Embryonic facial prominence (tissue), 1 donor: ENCODE measurements around the gene IFT80.

ENCODE experiments used
- DNase-seq: peaks from one replicate; pipeline ENCODE4 v3.0.0-alpha.2; 2016; ENCODE audit errors: extremely low spot score

IFT80 gene

DNA sequence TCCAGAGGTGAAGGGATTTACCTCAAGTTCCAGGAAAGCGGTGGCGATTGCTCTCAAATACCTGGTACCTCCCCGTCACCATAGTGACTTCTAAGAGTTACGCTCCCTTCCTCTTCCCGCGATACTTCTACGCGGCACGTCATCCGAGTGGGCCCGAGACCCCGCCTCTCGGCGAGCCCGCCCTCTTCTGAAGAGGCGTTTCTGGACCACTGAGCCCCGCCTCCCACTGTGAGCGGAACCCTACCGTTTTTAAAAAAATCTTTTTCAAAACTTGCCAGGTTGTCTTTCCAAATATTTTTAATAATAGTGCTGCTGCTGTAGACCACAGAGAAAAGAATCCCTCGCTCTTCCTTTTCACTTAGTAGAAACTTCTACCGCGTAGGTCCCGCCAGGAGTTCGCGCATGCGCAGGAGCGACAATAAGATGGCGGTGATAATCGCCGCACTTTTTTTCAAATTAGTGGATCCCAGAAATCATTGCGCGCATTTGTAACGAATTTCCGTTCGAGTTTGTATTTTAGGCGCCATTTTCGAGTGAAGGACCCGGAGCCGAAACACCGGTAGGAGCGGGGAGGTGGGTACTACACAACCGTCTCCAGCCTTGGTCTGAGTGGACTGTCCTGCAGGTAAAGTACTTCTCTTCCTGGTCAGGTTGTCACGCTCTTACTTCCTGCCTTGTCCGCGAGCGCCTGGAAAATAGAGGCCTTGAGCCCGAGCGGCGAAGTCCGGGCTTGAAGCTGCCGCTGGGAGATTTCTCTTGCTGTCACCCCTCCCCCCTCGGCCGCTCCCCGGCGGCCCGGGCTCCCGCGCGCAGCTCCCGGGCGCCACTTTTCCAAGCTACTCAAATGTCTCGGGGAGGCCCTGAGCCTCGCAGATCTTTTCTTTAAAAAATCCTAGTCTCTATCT lies at the start of gene IFT80, which contains the start of gene SMC4:
Gene IFT80, minus strand, starts transcription at position 101 of the 905 bp plus-strand sequence. CDS start 14,625 bp downstream, outside the sequence.
Gene SMC4, plus strand, starts transcription at position 526 of the 905 bp plus-strand sequence. CDS start 1,177 bp downstream, outside the sequence.
- DNase-seq = peak; percentile 94

GRCh38 chr3:160447544-160447943 lies 48.5 kb upstream of the IFT80 start:
- DNase-seq = no peak

GRCh38 chr3:160446522-160447056 lies 47.6 kb upstream of the IFT80 start:
- DNase-seq = no peak

DNA sequence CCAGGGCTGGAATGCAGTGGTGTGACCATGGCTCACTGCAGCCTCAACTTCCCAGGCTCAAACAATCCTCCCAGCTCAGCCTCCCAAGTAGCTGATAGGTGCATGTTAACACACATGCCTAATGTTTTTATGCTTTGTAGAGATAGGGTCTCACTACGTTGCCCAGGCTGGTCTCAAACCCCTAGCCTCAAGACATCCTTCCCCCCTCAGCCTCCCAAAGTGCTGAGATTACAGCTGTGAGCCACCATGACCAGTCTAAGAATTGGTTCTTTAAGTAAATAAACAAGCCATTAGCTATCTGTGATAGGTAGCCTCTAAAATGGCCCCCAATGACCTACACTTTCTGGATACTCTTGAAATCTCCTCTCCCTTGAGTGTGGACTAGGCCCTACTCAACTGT lies 46.8 kb upstream of the IFT80 start:
- no peak for DNase-seq

GRCh38 chr3:160444411-160444810 lies 45.4 kb upstream of the IFT80 start:
- no peak for DNase-seq

DNA sequence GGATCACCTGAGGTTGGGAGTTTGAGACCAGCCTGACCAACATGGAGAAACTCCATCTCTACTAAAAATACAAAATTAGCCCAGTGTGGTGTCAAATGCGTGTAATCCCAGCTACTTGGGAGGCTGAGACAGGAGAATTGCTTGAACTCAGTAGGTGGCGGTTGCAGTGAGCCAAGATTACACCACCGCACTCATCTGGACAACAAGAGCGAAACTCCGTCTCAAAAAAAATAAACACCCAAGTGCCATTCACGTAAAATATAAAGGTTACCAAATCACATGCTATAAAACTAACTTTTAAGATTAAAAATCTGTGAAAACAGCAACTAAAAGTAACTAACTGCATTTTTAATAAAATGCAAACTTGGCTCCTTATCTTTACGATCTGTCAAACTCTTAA lies 41.7 kb upstream of the IFT80 start:
- no peak for DNase-seq

GRCh38 chr3:160437083-160437455 lies 38.0 kb upstream of the IFT80 start:
- no peak for DNase-seq

- no peak for DNase-seq
Measured at GRCh38 chr3:160435747-160436146, 36.7 kb upstream of the IFT80 start.

DNA sequence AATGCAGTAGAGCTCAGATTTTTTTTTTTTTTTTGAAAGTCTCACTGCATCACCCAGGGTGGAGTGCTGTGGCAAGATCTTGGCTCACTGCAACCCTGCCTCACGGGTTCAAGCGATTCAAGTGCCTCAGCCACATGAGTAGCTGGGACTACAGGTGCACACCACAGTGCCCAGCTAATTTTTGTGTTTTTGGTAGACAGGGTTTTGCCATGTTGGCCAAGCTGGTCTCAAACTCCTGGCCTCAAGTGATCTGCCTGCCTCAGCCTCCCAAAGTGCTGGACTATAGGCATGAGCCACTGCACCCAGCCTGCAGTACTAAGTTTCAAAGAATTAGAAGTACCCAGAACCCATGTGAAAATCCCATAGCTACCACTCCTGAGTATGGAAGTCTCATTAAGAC lies 36.1 kb upstream of the IFT80 start:
- DNase-seq = no peak

DNA sequence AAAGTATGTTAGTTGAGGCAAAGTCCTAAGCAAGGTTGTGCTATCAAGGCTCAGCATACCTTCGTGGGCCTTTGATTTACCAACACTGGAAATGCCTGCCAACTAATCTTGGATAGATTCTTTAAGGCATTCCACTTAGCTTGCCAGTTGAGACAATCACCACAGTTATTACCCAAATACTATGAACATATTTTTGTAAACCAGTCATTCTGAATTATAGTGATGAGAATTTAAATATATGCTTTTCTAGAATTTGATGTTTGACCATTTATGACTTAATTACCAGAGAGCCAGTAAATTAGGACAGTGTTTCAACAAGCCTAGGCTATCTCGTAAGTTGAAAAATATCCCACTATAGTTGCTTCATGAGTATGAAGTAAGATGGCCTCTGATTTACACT lies 35.0 kb upstream of the IFT80 start:
- no peak for DNase-seq

DNA sequence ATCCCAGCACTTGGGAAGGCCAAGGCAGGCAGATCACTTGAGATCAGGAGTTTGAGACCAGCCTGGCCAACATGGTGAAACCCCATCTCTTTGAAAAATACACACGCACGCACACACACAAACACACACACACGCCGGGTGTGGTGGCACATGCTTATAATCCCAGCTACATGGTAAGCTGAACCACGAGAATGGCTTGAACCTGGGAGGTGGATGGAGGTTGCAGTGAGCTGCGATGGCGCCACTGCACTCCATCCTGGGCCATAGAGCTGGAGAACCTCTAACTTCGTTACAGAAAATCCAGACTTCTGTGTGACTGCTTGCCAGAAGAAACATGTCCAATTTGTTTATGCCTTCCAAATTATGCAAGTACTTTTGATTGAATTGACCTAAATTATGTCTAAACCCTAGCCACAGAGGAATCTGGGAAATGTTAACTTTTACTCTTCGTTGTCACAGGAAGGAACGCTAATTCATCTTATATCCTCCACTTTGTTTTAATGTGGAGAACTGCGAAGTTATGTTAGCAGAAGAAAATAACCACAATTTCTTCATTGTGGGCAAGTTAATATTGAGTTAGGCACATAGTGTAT lies 28.9 kb upstream of the IFT80 start:
- no peak for DNase-seq

- no peak for DNase-seq
Measured at GRCh38 chr3:160417311-160417710, 18.3 kb upstream of the IFT80 start.

- DNase-seq = peak; percentile 53
Measured at GRCh38 chr3:160413613-160414248, 14.7 kb upstream of the IFT80 start.

- no peak for DNase-seq
Measured at GRCh38 chr3:160412477-160412876, 13.5 kb upstream of the IFT80 start.

DNA sequence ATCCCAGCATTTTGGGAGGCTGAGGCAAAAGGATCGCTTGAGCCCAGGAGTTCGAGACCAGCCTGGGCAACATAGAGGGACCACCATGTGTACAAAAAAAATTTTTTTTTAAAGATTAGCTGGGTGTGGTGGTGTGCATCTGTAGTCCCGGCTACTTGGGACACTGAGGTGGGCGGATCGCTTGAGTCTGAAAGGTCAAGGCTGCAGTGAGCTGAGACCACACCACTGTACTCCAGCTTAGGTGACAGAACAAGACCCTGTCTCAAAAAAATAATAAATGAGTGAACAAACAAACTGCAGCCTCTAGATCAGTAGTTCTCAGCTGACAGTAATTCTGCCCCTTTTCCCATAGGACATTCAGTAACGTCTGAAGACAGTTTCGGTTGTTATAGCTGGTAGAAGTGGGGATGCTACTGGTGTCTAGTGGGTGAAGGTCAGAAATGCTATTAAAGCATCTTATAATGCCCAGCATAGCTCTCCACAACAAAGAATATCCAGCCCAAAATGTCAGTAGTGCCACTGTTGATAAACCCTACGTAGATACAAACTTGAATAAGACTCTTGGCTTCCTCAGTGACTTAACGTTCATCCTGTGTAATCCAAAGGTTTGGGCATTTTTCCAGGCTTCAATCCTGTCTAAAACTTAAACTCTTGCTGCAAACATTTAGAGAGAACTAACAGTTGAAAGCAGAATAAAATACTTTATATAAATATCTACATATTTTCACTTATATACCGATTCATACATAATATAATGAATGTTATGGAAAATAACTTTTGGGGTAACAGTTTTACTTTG lies 11.0 kb upstream of the IFT80 start:
- DNase-seq = no peak

DNA sequence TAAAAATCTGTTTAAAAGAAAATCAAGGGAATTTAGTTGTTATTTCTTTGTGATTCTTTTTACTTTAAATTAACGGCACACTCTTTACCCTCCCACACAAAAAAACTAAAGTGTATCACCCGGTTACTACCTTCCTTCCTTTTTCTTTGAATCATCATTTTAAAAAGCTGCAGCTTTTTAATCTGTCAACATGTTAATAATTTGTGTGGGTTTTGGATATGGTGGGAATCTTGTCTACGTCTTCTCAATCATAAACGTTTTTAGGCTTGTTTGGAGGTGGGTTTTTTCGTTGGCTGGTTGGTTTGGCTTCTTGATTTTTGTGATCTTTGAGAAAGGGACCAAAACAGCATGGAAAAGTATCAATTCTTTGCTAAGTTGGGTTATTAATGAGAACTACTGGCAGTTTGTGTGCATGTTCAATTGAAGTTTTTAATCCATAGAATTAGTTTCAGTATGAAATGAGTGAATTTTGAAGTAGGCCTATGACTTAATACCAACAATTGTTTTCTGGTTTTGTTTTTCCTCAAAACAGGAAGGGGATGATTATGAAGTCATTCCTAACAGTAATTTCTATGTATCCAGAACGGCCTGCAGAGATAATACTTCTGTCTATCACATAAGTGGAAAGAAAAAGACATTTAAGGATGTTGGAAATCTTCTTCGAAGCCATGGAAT lies 4.9 kb upstream of the IFT80 start:
- DNase-seq = no peak

GRCh38 chr3:160403028-160403545 lies 4.1 kb upstream of the IFT80 start:
- no peak for DNase-seq

DNA sequence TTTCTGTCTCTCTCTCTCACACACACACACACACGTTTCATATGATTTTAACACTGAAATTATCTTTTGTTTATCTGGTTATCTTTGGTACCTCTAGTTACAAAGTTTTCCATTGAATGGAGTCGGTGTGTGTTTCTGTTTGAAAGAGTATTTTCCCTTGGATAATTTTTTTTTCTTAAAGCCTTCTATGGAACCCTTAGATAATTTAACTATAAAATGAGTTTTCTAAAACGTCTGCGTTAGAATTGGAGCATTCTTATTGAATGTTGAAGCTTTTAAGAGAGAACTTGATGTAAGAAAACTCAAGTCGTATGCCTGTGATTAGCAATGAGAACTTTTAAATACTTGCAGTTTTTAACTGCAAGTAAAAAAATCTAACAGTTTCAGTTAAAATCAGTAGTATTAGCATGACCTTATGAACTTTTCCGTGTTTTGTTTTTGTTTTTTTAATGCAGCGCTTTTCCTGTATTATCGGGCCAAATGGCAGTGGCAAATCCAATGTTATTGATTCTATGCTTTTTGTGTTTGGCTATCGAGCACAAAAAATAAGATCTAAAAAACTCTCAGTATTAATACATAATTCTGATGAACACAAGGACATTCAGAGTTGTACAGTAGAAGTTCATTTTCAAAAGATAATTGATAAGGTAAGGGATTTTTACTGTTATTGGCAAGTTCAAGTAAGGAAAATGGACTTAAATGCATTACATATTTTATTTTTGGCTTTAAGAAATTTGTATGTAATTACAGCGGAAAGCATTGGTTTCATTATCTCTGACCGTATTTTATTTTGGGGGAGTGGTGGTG lies 3.4 kb upstream of the IFT80 start:
- no peak for DNase-seq

DNA sequence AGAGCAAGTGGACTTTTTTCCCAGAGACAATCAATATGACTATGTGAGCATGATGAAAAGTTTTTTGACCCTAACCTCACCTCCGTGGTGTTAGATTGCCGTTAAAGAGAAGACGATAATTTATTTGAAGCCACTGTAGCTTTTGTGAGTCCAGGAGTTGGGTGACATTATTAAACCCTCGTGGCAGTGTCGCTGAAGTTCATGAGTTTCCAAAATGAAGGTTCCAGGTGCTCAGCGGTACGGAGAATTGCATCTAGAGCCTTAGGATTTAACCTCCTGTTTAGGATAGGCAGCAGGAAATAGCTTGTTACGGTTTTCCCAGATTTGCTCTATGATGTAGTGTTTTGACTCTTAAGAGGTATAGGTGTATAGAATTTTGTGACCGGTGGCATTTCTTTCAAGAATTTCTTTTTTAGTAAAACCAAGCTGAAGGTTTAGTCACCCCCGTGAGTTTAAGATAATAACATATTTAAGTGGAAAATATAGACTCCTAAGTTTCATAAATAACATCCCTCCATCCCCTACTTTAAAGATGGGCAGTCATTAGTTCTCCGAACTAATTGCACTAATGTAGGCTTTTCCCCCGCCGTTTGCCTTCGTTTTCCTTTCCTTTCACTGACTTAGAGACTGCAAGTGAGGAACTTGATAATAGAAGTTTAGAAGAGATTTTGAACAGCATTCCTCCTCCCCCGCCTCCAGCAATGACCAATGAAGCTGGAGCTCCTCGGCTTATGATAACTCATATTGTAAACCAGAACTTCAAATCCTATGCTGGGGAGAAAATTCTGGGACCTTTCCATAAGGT lies 2.5 kb upstream of the IFT80 start:
- no peak for DNase-seq
